NAMALWA (cell line): Measurements from ENCODE around the gene ACVR2B.
"Not testable (repeated sequence)": the region's sequence is repeated elsewhere in the genome, so short reads cannot be mapped to it uniquely, and the experiment has no call there.

Experiments
- DNase-seq: peaks from one replicate; pipeline ENCODE4 v3.0.0-alpha.2; 2015; ENCODE audit warnings: low spot score

ACVR2B gene

DNA sequence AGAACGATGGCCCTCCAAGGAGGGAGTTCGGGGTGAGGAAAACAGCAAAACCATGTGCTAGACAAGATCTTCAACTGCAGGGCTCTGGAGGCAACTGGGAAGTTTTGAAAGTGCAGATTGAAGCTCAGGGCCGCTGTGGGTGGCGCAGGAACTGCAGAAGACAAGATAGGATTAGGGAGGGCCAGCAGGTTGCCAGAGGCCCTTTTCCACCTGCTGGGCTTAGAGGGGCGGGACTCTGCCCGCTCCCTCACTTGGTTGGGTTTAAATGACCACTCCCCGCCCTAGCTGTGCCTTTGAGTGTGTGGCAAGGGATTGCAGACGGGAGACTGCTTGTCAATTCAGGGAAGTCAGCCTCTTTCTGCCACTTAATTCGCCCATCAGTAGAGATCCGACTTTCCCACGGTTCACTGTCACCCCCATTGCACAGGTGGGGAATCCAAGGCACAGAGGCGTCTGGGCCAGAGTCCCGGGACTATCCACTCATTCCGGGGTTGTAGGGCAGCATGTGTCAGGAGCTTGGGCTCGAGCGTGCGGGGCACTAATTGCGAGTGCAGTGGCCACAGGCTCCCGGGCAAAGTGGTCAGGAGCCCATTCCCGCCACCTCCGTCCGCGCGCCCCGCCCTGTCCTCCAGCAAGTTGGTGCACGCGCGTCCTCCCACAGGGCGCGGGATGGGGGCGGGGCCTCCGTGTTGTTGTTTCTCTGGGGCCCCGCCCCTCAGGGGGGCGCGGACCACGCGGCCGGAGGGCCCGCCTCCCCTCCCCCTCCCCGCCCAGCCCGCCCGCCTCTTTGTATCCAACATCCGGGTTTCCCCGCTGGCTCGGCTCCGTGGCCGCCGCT is at the start of gene ACVR2B:
ACVR2B (plus strand) TSS at position 816 of the 838 bp plus-strand sequence. CDS start 433 bp downstream, outside the sequence.
- DNase-seq = peak; percentile 34

DNA sequence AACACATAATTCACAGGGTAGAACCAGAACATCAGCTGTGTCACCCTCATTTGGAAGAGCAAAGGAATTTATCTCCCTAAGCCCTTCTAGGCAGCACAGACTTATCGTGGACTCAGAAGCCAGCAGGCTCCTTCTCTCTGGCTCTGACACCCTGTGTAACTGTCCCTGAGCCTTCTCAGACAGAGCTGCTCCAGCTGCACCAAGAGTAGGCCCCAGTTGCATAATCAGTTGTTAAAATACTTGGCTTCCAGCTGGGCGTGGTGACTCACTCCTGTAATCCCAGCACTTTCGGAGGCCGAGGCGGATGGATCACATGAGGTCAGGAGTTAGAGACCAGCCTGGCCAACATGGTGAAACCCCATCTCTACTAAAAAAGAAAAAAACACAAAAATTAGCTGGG is 49.4 kb upstream of the ACVR2B start:
- DNase-seq = no peak

DNA sequence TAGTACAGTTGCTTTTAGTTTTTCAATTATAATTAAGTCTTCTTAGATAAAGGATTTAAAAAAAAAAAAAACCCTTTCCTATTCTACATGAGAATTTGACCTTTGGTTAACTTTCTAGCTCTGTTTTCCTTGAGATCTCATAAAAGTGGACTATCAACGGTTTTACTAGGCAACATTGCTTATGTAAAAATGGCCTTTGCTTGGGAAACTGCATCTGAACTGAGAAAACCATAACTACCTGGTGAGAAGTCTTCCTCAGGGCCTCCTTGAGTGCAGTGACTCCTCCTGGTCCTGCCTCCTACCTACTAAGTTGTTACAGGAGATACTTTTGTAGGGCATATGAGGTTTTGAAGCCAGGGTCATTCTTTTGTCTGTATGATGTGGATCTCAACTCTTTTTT is 42.1 kb upstream of the ACVR2B start:
- no peak for DNase-seq

DNA sequence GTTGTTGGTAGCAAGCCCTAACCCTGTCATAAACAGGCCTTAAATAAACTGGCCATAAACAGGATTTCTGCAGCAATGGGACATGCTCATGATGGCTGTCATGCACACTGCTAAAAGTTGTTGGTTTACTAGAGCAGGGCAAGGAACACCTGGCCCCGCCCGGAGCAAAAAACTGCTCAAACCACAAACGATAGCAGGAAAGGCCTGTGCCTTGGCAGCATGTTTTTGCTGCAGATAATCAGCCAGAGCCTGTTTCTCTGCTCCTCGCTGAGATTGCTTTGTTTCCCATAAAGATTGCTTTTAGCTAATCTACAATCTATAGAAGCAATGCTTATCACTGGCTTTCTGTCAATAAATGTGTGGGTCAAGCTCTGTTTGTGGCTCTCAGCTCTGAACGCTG is 32.9 kb upstream of the ACVR2B start:
- DNase-seq = not testable (repeated sequence)

DNA sequence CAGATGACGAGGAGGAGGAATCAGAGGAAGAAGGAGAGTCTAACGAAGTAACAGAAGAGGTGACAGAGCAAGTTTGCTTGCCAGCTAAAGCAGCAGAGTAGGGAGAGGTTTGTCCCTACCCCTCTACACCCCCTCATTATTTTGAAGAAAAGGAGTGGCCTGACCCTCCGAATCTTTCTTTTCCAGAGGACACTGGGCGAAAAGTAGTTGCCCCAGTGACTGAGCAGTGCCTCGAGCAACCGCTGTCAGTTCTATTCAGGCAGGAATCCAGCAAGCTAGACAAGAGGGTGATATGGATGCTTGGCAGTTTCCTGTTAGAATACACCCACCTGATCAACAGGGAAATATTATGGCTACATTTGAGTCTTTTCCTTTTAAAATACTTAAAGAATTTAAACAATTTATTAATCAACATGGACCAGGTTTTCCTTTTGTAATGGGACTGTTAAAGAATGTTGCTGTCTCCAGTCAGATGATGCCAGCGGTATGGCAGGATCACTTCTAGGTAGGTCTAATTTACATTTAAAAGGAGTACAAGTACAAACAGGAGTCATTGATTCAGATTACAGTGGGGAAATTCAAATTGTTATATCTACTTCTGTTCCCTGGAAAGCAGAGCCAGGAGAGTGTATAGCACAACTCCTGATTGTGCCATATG is 31.9 kb upstream of the ACVR2B start:
- no peak for DNase-seq

DNA sequence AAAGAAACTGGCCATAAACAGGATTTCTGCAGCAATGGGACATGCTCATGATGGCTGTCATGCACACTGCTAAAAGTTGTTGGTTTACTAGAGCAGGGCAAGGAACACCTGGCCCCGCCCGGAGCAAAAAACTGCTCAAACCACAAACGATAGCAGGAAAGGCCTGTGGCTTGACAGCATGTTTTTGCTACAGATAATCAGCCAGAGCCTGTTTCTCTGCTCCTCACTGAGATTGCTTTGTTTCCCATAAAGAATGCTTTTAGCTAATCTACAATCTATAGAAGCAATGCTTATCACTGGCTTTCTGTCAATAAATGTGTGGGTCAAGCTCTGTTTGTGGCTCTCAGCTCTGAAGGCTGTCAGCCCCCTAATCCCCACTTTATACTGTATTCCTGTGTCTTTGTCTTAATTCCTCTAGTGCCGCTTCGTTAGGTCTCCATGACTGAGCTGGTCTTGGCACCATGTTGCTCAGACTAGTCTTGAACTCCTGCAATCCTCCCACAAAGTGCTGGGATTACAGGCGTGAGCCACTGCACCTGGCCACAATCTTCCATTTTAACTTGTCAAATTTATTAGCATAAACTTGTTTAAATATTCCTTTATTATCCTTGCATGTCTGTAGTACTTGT is 26.8 kb upstream of the ACVR2B start:
- not testable (repeated sequence) for DNase-seq

DNA sequence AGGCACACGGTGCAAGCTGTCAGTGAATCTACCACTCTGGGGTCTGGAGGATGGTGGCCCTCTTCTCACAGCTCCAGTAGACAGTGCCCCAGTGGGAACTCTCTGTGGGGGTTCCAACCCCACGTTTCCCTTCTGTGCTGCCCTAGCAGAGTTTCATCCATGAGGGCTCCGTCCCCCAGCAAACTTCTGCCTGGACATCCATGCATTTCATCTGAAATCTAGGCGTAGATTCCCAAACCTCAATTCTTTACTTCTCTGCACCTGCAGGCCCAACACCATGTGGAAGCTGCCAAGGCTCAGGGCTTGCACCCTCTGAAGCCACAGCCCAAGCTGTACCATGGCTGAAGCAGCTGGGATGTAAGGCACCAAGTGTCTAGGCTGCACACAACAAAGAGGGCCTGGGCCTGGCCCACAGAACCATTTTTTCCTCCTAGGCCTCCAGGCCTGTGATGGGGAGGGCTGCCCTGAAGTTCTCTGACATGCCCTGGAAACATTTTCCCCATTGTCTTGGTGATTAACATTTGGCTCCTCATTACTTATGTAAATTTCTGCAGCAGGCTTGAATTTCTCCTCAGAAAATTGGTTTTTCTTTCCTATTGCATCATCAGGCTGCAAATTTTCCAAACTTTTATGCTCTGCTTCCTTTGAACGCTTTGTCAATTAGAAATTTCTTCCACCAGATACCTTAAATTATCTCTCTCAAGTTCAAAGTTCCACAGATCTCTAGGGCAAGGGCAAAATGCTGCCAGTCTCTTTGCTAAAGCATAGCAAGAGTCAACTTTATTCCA is 20.6 kb upstream of the ACVR2B start:
- not testable (repeated sequence) for DNase-seq

DNA sequence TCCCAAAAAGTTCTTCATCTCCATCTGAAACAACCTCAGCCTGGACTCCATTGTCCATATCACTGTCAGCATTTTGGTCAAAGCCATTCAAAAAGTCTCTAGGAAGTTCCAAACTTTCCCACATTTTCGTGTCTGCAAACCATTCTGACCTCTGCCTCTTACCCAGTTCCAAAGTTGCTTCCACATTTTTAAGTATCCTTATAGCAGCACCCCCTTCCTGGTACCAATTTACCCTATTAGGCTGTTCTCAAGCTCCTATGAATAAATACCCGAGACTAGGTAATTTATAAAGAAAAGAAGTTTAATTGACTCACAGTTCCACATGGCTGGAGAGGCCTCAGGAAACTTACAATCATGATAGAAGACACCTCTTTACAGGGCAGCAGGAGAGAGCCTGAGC is 20.0 kb upstream of the ACVR2B start:
- DNase-seq = not testable (repeated sequence)

DNA sequence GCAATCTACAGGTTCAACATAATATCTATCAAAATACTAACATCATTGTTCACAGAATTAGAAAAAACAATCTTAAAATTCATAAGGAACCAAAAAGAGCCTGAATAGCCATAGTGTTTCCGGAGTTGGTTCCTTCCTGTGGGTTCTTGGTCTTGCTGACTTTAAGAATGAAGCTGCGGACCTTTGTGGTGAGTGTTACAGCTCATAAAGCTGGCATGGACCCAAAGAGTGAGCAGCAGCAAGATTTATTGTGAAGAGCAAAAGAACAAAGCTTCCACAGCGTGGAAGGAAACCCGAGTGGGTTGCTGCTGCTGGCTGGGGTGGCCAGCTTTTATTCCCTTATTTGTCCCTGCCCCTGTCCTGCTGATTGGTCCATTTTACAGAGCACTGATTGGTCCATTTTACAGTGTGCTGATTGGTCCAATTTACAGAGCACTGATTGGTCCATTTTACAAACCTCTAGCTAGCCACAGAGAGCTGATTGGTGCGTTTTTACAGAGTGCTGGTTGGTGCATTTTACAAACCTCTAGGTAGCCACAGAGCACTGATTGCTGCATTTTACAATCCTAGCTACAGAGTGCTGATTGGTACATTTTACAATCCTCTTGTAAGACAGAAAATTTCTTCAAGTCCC is 15.1 kb upstream of the ACVR2B start:
- peak; percentile 18 for DNase-seq

DNA sequence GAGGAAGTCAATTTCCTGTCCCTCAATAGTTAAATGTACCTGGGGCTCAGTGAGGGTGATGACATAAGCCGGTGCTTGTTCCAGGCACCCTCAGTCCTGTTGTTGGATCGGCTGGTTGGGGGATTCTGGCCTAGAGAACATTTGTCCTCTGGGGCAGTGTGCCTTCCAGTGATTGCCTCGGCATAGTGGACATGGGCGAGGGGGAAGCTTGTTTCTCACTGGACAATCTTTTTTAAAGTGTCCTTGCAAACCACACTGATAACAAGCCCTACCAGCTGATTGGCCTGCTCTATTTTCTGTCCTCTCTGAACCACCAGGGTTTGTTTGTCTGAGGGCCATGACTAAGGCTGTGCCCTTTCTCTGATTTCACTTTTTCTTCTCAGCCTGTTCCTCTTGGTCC is 10.5 kb upstream of the ACVR2B start:
- not testable (repeated sequence) for DNase-seq

DNA sequence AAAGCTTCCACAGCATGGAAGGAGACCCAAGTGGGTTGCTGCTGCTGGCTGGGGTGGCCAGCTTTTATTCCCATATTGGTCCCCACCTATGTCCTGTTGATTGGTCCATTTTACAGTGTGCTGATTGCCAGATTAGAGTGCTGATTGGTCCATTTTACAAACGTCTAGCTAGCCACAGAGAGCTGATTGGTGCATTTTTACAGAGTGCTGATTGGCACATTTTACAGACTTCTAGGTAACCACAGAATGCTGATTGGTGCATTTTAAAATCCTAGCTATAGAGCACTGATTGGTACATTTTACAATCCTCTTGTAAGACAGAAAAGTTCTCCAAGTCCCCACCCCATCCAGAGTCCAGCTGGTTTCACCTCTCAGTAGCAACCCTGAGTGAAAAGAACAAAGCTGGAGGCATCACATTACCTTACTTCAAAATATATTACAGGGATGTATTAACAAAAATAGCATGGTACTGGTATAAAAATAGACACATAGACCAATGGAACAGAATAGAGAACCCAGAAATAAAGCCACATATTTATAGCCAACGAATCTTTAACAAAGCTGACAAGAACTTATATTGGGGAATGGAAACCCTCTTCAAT is 7.5 kb upstream of the ACVR2B start:
- DNase-seq = no peak

DNA sequence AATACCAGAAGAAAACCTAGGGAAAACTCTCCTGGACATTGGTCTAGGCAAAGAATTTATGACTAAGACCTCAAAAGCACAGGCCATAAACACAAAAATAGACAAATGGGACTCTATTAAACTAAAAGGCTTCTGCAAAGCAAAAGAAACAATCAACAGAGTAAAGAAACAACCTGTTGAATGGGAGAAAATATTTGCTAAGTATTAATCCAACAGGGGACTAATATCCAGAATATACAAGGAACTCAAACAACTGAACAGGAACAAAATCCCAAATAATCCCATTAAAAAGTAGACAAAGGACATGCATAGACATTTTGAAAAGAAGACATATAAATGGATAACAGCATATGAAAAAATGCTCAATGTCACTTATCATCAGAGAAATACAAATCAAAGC is 6.9 kb upstream of the ACVR2B start:
- DNase-seq = no peak

DNA sequence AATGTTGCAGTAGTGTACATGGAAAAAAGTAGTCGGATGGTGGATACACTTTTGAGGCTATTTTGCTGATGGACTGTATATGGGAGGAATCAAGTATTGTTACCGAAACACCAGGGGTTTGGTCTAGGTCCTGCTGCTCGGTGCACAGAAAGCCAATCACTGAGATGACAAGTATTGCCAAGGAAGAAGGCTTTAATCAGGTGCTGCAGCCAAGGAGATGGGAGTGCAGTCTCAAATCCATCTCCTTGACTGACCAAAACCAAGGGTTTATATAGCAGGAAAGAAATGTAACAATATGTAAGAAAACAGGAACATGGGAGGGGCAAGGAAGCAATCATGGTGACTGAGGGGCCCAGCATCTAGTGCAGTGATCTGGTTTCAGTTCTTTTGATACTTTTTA is 2.8 kb upstream of the ACVR2B start:
- DNase-seq = no peak

DNA sequence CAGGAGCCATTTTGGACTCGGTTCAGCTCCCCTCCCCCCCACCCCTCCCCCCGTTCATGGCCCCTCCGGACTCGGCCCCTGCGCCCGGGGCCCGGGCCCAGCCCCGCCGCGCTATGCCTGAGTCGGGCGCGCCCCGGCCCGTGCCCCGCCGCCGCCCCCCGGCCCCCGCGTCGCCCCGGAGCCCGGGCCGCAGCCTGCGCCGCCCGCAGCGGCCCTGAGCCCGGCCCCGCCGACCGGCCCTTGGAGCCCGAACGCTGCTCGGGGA is 155 bp downstream of the ACVR2B start:
- no peak for DNase-seq

DNA sequence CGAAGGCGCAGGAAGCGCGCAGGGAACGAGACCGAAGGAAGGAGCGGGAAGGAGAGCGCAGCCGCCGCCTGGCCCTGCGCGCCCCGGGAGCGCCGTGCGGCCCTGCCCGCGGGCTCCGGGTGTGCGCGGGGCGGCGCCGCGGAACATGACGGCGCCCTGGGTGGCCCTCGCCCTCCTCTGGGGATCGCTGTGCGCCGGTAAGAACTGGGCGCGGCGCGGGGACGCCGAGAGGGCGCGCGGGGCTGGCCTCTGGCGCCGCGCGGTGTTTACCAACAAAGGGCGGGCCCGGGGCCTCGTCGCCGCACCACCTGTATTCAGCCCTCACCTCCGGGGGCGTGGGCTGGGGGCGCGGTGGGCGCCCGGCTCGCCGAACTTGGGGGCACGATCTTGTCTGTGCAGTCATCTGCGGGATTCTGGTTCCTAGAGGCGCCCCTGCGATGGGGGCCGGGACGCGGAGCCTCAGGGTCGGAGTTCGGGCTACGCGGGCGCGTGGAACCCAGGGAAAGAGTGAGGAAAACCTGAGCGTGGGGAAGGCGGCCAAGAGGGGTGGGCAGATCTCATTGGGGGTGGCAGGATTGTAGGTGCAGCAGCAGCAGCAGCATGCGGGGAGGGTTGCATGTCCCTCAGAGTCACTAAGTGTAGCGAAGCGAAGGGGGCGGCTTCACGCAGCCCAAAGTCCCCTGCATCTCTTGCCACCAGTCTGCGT is 641 bp downstream of the ACVR2B start:
- no peak for DNase-seq

DNA sequence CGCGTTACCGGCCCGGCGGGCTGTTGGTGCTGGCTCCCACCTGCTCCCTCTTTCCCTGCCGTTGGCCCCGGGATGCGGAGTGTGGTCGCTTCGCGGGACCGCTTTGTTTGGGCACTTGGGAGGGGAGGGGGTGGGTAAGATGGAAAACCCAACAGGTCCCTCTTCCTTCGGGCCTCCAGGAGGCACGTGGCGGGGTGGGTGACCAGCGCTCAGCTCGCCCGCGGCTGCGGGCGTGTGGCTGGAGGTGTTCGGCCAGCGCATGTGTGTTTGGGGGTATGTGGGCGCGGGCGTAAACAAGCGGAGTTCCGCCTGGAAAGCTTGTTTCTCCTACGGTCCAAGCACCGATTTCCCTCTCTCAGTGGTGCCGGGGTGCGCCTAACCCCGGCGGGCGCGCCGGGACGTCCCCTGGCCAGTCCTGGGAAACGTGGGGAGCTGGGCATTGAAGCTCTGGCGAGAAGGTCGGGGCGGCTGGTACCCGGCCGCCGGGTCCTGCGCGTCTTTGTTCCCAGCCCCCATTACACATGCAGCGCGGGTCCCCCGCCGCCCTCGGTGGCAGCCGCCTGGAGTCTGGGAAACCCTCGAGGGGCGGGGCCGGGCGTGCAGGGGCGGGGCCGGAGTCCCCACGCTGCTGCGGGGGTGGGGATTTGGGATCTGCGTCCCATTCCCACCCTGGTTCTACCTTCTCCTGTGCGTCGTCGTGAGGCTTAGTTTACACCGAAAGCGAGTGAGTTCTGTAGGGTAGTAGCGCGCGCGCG is 1.4 kb downstream of the ACVR2B start:
- no peak for DNase-seq

DNA sequence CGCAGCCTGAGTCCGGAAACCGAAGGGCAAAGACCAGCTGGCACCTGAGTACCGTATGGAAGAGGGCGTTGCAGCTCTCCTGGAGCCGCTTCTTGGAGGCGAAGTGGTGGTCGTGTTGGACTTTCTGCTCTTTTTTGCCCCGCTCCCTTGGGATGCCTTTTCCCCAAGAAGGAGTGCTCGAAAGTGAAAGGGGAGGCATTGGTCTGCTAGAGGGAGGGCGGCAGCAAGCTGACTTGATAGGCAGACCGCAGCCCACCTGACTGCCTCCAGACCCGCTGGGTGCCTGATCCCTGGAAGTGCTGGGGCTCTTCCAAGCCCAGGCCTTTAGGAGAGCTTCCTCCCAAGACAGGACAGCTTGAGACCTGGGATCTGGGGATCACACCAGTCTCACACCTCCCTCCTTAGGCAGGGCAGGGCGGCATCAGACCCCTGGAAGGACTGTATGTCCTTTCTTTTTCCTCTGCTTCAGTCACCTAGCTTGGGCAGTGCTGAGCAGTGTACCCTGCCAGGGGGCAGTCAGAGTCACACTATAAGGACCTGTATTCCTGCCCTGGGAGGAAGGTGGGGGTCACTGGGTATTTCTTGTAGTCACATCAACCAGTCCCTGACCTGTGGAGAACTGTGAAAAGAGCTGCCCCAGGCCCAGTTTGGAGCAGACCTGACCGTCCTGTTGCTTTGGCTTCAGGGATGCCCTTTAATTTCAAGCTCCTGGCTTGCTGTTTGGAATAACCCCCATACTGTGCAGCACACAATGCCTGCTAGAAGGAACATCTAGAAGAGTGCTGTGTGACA is 2.1 kb downstream of the ACVR2B start:
- DNase-seq = no peak

DNA sequence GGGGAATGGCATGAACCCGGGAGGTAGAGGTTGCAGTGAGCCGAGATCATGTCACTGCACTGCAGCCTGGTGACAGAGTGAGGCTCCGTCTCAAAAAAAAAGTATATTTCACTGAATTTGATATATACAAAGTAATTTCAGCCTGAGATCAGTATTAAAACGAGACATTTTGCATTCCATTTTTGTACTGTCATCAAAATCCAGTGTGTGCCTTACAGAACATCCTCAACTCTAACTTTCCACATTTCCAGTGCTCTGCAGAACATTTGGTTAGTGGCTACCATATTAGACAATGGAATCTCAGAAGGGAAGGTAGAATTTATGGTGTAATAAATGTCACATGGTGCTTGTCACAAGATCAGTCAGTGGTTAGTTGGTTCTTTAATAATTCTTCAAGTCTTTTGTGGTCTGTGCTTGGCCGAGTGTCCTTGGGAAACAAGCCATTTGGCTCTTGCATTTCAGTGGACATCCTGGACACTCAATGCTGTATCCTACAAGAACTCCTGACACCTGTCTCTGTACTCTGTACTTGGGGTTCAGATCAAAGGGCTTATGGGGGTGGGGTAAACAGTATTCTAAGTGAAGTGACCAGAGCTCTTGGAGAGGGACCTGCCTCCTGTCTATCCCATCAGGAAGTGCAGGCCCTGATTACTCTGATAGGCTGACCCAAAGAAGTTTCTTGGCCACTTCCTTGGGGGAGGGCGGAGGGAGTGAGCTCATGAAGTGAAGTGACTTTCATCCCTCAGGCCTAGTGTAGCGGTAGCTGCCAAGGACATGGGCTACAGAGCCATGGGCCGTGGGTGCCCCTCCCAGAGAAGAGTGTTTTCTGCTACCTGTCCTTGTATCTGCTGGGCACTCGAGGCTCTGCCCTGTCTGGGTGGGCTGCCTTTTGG is 3.7 kb downstream of the ACVR2B start:
- DNase-seq = no peak
